BE2C (cell line): Measurements from ENCODE around the gene ITGB7.
A peak's percentile ranks its signal among the peaks of the same experiment; 100 is the strongest.

ENCODE experiments used
- DNase-seq: peaks from one replicate; pipeline ENCODE4 v3.0.0-alpha.2; 2020
- H3K27me3 ChIP-seq: fragments of 250-450 bp; sonication (Bioruptor Pico); 2 replicates; pipeline ENCODE4 v1.5.1; 2020; ENCODE audit warnings: mild to moderate bottlenecking
- H3K36me3 ChIP-seq: fragments of 250-450 bp; sonication (Bioruptor Pico); 2 replicates; pipeline ENCODE4 v1.5.1; 2020; ENCODE audit warnings: mild to moderate bottlenecking
- H3K4me1 ChIP-seq: fragments of 250-450 bp; sonication (Bioruptor Pico); 2 replicates; pipeline ENCODE4 v1.5.1; 2020
- H3K4me3 ChIP-seq: 2 replicates; pipeline ENCODE4 v1.5.1; 2011; ENCODE audit warnings: low read depth, low read length
- H3K9me3 ChIP-seq: fragments of 250-450 bp; sonication (Bioruptor Pico); 2 replicates; pipeline ENCODE4 v1.5.1; 2020
- CTCF ChIP-seq: IDR thresholded peaks from 2 replicates; pipeline ENCODE4 v1.5.1; 2012; ENCODE audit warnings: mild to moderate bottlenecking, low read depth, low read length

ITGB7 gene

GRCh38 chr12:53220694-53221202, 13.7 kb upstream of the ITGB7 start:
- Histone ChIP-seq H3K27me3 (no peaks in the 10 kb centered on the region), H3K4me3 (peak overlapping the region; percentile 59), H3K36me3 (no peaks in the 10 kb centered on the region), H3K4me1 (peaks cover 14% of the 10 kb centered on the region), H3K9me3 (no peaks in the 10 kb centered on the region)
- TF ChIP-seq CTCF, result no peak
- DNase-seq, result peak; percentile 92

DNA sequence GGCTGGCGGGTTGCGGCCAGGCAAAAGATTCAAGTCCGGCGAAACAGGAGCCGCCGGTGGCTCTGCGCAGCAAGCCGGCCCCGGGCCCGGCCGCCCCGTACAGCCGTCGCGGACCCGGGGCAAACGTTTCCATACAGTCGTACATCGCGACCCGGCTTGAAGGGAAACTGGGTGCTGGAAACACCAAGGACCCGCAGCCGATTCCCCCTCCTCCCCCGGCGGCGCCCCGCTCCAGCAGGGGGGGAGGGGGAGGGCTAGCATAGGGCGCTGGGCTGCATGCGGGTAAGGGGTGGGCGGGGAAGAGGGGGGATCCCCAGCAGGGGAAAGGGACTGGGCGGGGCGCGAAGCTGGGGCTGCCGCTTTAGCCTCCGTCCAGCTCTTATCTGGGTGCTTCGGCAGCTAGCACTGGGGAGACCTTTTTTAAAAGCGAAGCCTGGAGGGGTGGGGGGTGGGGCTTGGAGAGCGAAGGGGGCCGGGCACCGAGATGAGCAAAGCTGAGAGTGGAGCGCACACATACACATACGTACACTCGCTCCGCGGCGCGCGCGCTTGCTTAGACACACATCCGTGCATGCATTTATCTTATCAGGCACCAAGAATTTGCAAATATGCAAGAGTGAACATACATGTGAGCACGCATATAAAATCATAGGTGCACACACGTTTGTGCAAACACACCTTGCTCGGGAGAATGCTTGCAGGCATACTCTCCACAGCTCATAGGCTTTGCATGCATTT, 13.1 kb upstream of the ITGB7 start:
- Histone ChIP-seq H3K9me3 (no peaks in the 10 kb centered on the region), H3K36me3 (no peaks in the 10 kb centered on the region), H3K4me1 (peaks cover 10% of the 10 kb centered on the region), H3K27me3 (no peaks in the 10 kb centered on the region), H3K4me3 (peak overlapping the region; percentile 59)
- peak; percentile 49 for DNase-seq
- no peak for TF ChIP-seq CTCF

- peak overlapping the region; percentile 59 for H3K4me3 ChIP-seq
- peaks cover 10% of the 10 kb centered on the region for H3K4me1 ChIP-seq
- no peaks in the 10 kb centered on the region for H3K9me3 ChIP-seq
- no peak for TF ChIP-seq CTCF
- DNase-seq, result no peak
- no peaks in the 10 kb centered on the region for H3K27me3 ChIP-seq
- H3K36me3 ChIP-seq, result no peaks in the 10 kb centered on the region
Measured at GRCh38 chr12:53219292-53219955, 12.4 kb upstream of the ITGB7 start.

DNA sequence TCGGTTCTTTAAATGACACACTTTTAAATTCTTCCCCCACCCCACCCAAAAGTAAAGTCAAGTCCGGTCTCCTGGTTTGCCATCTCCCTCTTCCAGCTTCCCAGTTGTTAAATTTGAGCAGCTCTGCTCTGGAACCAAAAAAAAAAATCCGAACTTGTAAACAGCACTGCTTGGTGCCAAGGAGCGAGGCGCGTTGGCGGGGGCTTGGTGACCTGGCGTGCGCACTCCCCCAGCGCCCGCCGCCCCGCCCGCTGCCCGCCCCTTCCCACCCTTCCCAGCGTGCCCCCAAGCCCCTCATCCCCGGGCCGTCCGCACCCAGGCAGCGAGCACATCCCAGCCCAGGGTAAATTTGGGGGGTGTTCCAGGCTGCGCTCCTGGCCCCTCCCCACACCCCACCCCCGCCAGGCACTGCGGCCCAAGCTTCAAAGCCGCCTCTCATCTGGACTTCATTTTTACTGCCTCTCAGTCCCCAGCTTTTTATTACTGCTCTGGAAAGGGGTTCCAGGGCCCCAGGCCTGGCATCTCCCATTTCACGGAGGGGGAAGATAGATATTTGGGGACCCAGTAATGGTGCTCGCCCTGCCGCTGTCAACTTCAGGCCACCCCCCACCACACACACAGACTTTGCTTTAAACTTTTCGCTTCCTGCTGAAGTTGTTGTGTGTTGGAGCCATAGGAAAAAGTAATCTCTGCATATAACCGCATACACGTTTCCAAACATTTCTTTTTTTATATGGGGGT, 11.7 kb upstream of the ITGB7 start:
- H3K4me1 ChIP-seq, result peaks cover 10% of the 10 kb centered on the region
- DNase-seq, result no peak
- no peaks in the 10 kb centered on the region for H3K36me3 ChIP-seq
- no peak overlapping the region for H3K4me3 ChIP-seq
- no peaks in the 10 kb centered on the region for H3K27me3 ChIP-seq
- no peak for TF ChIP-seq CTCF
- H3K9me3 ChIP-seq, result no peaks in the 10 kb centered on the region

DNA sequence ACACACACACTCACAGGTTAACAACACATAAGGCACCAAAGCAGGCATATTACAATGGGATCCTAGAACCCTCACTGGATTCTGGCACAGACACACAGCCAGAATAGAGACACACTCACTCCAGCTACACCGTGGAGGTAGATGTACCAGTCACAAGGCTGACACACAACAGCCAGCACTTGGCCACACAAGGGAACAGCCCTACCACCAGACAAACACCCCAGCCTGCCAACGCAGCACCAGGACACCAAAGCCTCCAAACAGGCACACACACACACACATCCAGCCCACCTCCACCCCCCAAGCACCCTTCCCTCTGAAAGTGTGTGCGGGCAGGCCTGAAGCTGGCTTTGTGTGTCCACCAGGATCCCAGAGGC, 10.9 kb upstream of the ITGB7 start:
- H3K4me3 ChIP-seq, result no peak overlapping the region
- no peaks in the 10 kb centered on the region for H3K27me3 ChIP-seq
- TF ChIP-seq CTCF, result no peak
- H3K4me1 ChIP-seq, result peaks cover 12% of the 10 kb centered on the region
- no peaks in the 10 kb centered on the region for H3K36me3 ChIP-seq
- DNase-seq, result no peak
- no peaks in the 10 kb centered on the region for H3K9me3 ChIP-seq
